Erythroblast (primary cell): ENCODE measurements around the gene SLC36A1.

Experiments used
- GATA1 ChIP-seq: IDR thresholded peaks from 2 replicates; pipeline ENCODE4 v1.6.1; 2011; ENCODE audit warnings: low read depth, mild to moderate bottlenecking, control low read depth, low read length, moderate library complexity
- POLR2A ChIP-seq: IDR thresholded peaks from 2 replicates; pipeline ENCODE4 v1.6.1; 2011; ENCODE audit warnings: mild to moderate bottlenecking, low read length

- no peak for TF ChIP-seq POLR2A
- TF ChIP-seq GATA1: no peak
Observed at GRCh38 chr5:151461312-151461711, 13.9 kb downstream of the SLC36A1 start.
